Measurements from ENCODE around the gene RPL35. TPM values are rescaled to one million over a fixed set of nuclear protein-coding genes. Genes with fewer than 3 reads are reported as not detected.

RPL35 gene
- polyA plus RNA-seq, 2 donors, result 3,603 to 5,640 TPM

GRCh38 chr9:124887832-124888231 is 26.1 kb upstream of the RPL35 start:
- H3K9me3 ChIP-seq (ENCODE audit: control insufficient read depth in 2 of 2, insufficient read depth in 1 of 2, low read depth in 1 of 2, low read length in 1 of 2), result peaks cover 0 to 3% of the 10 kb centered on the region in 2 donors
- H3K4me3 ChIP-seq (ENCODE audit: low read depth in 1 of 2, low read length in 2 of 2), result no peak overlapping the region
- WGBS, 2 donors, result 89 to 90% methylated on average over 5 of the region's 5 CpGs
- H3K4me1 ChIP-seq (ENCODE audit: control insufficient read depth in 2 of 2, insufficient read depth in 2 of 2, low read length in 1 of 2), result no peaks in the 10 kb centered on the region
- H3K27ac ChIP-seq (ENCODE audit: low read depth in 2 of 2, low read length in 1 of 2), result no peak overlapping the region
- H3K36me3 ChIP-seq (ENCODE audit: control insufficient read depth in 2 of 2, insufficient read depth in 2 of 2, low read length in 1 of 2), result peaks cover 20 to 51% of the 10 kb centered on the region in 2 donors
- H3K27me3 ChIP-seq (ENCODE audit: control insufficient read depth in 1 of 2, insufficient read depth in 2 of 2, low read length in 2 of 2), result no peaks in the 10 kb centered on the region

GRCh38 chr9:124886866-124887492 is 25.2 kb upstream of the RPL35 start:
- Histone ChIP-seq H3K36me3 (ENCODE audit: control insufficient read depth in 2 of 2, insufficient read depth in 2 of 2, low read length in 1 of 2) (peaks cover 20 to 58% of the 10 kb centered on the region in 2 donors), H3K4me1 (ENCODE audit: control insufficient read depth in 2 of 2, insufficient read depth in 2 of 2, low read length in 1 of 2) (no peaks in the 10 kb centered on the region), H3K4me3 (ENCODE audit: low read depth in 1 of 2, low read length in 2 of 2) (no peak overlapping the region), H3K9me3 (ENCODE audit: control insufficient read depth in 2 of 2, insufficient read depth in 1 of 2, low read depth in 1 of 2, low read length in 1 of 2) (peaks cover 0 to 3% of the 10 kb centered on the region in 2 donors), H3K27ac (ENCODE audit: low read depth in 2 of 2, low read length in 1 of 2) (no peak overlapping the region), H3K27me3 (ENCODE audit: control insufficient read depth in 1 of 2, insufficient read depth in 2 of 2, low read length in 2 of 2) (no peaks in the 10 kb centered on the region)
- 88 to 91% methylated on average over 17 of the region's 17 CpGs for WGBS, 2 donors

GRCh38 chr9:124886461-124886860 is 24.7 kb upstream of the RPL35 start:
- Histone ChIP-seq H3K36me3 (ENCODE audit: control insufficient read depth in 2 of 2, insufficient read depth in 2 of 2, low read length in 1 of 2) (peaks cover 20 to 62% of the 10 kb centered on the region in 2 donors), H3K27me3 (ENCODE audit: control insufficient read depth in 1 of 2, insufficient read depth in 2 of 2, low read length in 2 of 2) (no peaks in the 10 kb centered on the region), H3K27ac (ENCODE audit: low read depth in 2 of 2, low read length in 1 of 2) (no peak overlapping the region), H3K4me3 (ENCODE audit: low read depth in 1 of 2, low read length in 2 of 2) (no peak overlapping the region), H3K9me3 (ENCODE audit: control insufficient read depth in 2 of 2, insufficient read depth in 1 of 2, low read depth in 1 of 2, low read length in 1 of 2) (peaks cover 0 to 3% of the 10 kb centered on the region in 2 donors), H3K4me1 (ENCODE audit: control insufficient read depth in 2 of 2, insufficient read depth in 2 of 2, low read length in 1 of 2) (no peaks in the 10 kb centered on the region)
- 82 to 90% methylated on average over 10 of the region's 10 CpGs for whole genome bisulfite sequencing, 2 donors

GRCh38 chr9:124885551-124885950 is 23.8 kb upstream of the RPL35 start:
- Histone ChIP-seq H3K27ac (ENCODE audit: low read depth in 2 of 2, low read length in 1 of 2) (no peak overlapping the region), H3K4me1 (ENCODE audit: control insufficient read depth in 2 of 2, insufficient read depth in 2 of 2, low read length in 1 of 2) (no peaks in the 10 kb centered on the region), H3K9me3 (ENCODE audit: control insufficient read depth in 2 of 2, insufficient read depth in 1 of 2, low read depth in 1 of 2, low read length in 1 of 2) (peaks cover 0 to 3% of the 10 kb centered on the region in 2 donors), H3K27me3 (ENCODE audit: control insufficient read depth in 1 of 2, insufficient read depth in 2 of 2, low read length in 2 of 2) (no peaks in the 10 kb centered on the region), H3K36me3 (ENCODE audit: control insufficient read depth in 2 of 2, insufficient read depth in 2 of 2, low read length in 1 of 2) (peaks cover 18 to 63% of the 10 kb centered on the region in 2 donors), H3K4me3 (ENCODE audit: low read depth in 1 of 2, low read length in 2 of 2) (no peak overlapping the region)
- WGBS, 2 donors, result 93 to 97% methylated on average over 4 of the region's 4 CpGs

GRCh38 chr9:124884376-124884775 is 22.6 kb upstream of the RPL35 start:
- Histone ChIP-seq H3K9me3 (ENCODE audit: control insufficient read depth in 2 of 2, insufficient read depth in 1 of 2, low read depth in 1 of 2, low read length in 1 of 2) (peaks cover 0 to 3% of the 10 kb centered on the region in 2 donors), H3K27ac (ENCODE audit: low read depth in 2 of 2, low read length in 1 of 2) (no peak overlapping the region), H3K27me3 (ENCODE audit: control insufficient read depth in 1 of 2, insufficient read depth in 2 of 2, low read length in 2 of 2) (no peaks in the 10 kb centered on the region), H3K4me1 (ENCODE audit: control insufficient read depth in 2 of 2, insufficient read depth in 2 of 2, low read length in 1 of 2) (peaks cover 0 to under 1% of the 10 kb centered on the region in 2 donors), H3K36me3 (ENCODE audit: control insufficient read depth in 2 of 2, insufficient read depth in 2 of 2, low read length in 1 of 2) (peaks cover 19 to 62% of the 10 kb centered on the region in 2 donors), H3K4me3 (ENCODE audit: low read depth in 1 of 2, low read length in 2 of 2) (no peak overlapping the region)
- WGBS, 2 donors, result 77 to 78% methylated on average over 4 of the region's 4 CpGs

GRCh38 chr9:124882231-124882630 is 20.5 kb upstream of the RPL35 start:
- H3K4me3 ChIP-seq (ENCODE audit: low read depth in 1 of 2, low read length in 2 of 2), result no peak overlapping the region
- H3K27me3 ChIP-seq (ENCODE audit: control insufficient read depth in 1 of 2, insufficient read depth in 2 of 2, low read length in 2 of 2), result no peaks in the 10 kb centered on the region
- no peak overlapping the region for H3K27ac ChIP-seq (ENCODE audit: low read depth in 2 of 2, low read length in 1 of 2)
- H3K9me3 ChIP-seq (ENCODE audit: control insufficient read depth in 2 of 2, insufficient read depth in 1 of 2, low read depth in 1 of 2, low read length in 1 of 2), result no peaks in the 10 kb centered on the region
- H3K4me1 ChIP-seq (ENCODE audit: control insufficient read depth in 2 of 2, insufficient read depth in 2 of 2, low read length in 1 of 2), result peaks cover 0 to 2% of the 10 kb centered on the region in 2 donors
- H3K36me3 ChIP-seq (ENCODE audit: control insufficient read depth in 2 of 2, insufficient read depth in 2 of 2, low read length in 1 of 2), result peaks cover 26 to 52% of the 10 kb centered on the region in 2 donors
- WGBS, 2 donors, result 77 to 80% methylated on average over 13 of the region's 13 CpGs

- Histone ChIP-seq H3K9me3 (ENCODE audit: control insufficient read depth in 2 of 2, insufficient read depth in 1 of 2, low read depth in 1 of 2, low read length in 1 of 2) (no peaks in the 10 kb centered on the region), H3K27ac (ENCODE audit: low read depth in 2 of 2, low read length in 1 of 2) (no peak overlapping the region), H3K36me3 (ENCODE audit: control insufficient read depth in 2 of 2, insufficient read depth in 2 of 2, low read length in 1 of 2) (peaks cover 31 to 49% of the 10 kb centered on the region in 2 donors), H3K4me1 (ENCODE audit: control insufficient read depth in 2 of 2, insufficient read depth in 2 of 2, low read length in 1 of 2) (peaks cover 0 to 2% of the 10 kb centered on the region in 2 donors), H3K4me3 (ENCODE audit: low read depth in 1 of 2, low read length in 2 of 2) (no peak overlapping the region), H3K27me3 (ENCODE audit: control insufficient read depth in 1 of 2, insufficient read depth in 2 of 2, low read length in 2 of 2) (no peaks in the 10 kb centered on the region)
- WGBS, 2 donors, result 90 to 94% methylated on average over 16 of the region's 16 CpGs
These were observed 19.5 kb upstream of the RPL35 start for GRCh38 chr9:124881138-124881743.

GRCh38 chr9:124880501-124880900 is 18.7 kb upstream of the RPL35 start:
- WGBS, 2 donors, result 66 to 68% methylated on average over 9 of the region's 9 CpGs
- no peak overlapping the region for H3K4me3 ChIP-seq (ENCODE audit: low read depth in 1 of 2, low read length in 2 of 2)
- H3K9me3 ChIP-seq (ENCODE audit: control insufficient read depth in 2 of 2, insufficient read depth in 1 of 2, low read depth in 1 of 2, low read length in 1 of 2), result no peaks in the 10 kb centered on the region
- H3K4me1 ChIP-seq (ENCODE audit: control insufficient read depth in 2 of 2, insufficient read depth in 2 of 2, low read length in 1 of 2), result peaks cover 0 to 2% of the 10 kb centered on the region in 2 donors
- peaks cover 29 to 48% of the 10 kb centered on the region in 2 donors for H3K36me3 ChIP-seq (ENCODE audit: control insufficient read depth in 2 of 2, insufficient read depth in 2 of 2, low read length in 1 of 2)
- no peak overlapping the region for H3K27ac ChIP-seq (ENCODE audit: low read depth in 2 of 2, low read length in 1 of 2)
- no peaks in the 10 kb centered on the region for H3K27me3 ChIP-seq (ENCODE audit: control insufficient read depth in 1 of 2, insufficient read depth in 2 of 2, low read length in 2 of 2)

GRCh38 chr9:124879226-124879625 is 17.5 kb upstream of the RPL35 start:
- no peak overlapping the region for H3K27ac ChIP-seq (ENCODE audit: low read depth in 2 of 2, low read length in 1 of 2)
- WGBS, 2 donors, result 75% methylated on average over 10 of the region's 10 CpGs
- no peaks in the 10 kb centered on the region for H3K27me3 ChIP-seq (ENCODE audit: control insufficient read depth in 1 of 2, insufficient read depth in 2 of 2, low read length in 2 of 2)
- no peak overlapping the region for H3K4me3 ChIP-seq (ENCODE audit: low read depth in 1 of 2, low read length in 2 of 2)
- peaks cover 31 to 53% of the 10 kb centered on the region in 2 donors for H3K36me3 ChIP-seq (ENCODE audit: control insufficient read depth in 2 of 2, insufficient read depth in 2 of 2, low read length in 1 of 2)
- H3K9me3 ChIP-seq (ENCODE audit: control insufficient read depth in 2 of 2, insufficient read depth in 1 of 2, low read depth in 1 of 2, low read length in 1 of 2), result no peaks in the 10 kb centered on the region
- H3K4me1 ChIP-seq (ENCODE audit: control insufficient read depth in 2 of 2, insufficient read depth in 2 of 2, low read length in 1 of 2), result peaks cover 0 to 2% of the 10 kb centered on the region in 2 donors

GRCh38 chr9:124878518-124878917 is 16.8 kb upstream of the RPL35 start:
- H3K27ac ChIP-seq (ENCODE audit: low read depth in 2 of 2, low read length in 1 of 2), result no peak overlapping the region
- H3K4me3 ChIP-seq (ENCODE audit: low read depth in 1 of 2, low read length in 2 of 2), result no peak overlapping the region
- WGBS, 2 donors, result 87% methylated on average over 6 of the region's 6 CpGs
- no peaks in the 10 kb centered on the region for H3K9me3 ChIP-seq (ENCODE audit: control insufficient read depth in 2 of 2, insufficient read depth in 1 of 2, low read depth in 1 of 2, low read length in 1 of 2)
- H3K36me3 ChIP-seq (ENCODE audit: control insufficient read depth in 2 of 2, insufficient read depth in 2 of 2, low read length in 1 of 2), result peaks cover 31 to 59% of the 10 kb centered on the region in 2 donors
- peaks cover 0 to 3% of the 10 kb centered on the region in 2 donors for H3K4me1 ChIP-seq (ENCODE audit: control insufficient read depth in 2 of 2, insufficient read depth in 2 of 2, low read length in 1 of 2)
- no peaks in the 10 kb centered on the region for H3K27me3 ChIP-seq (ENCODE audit: control insufficient read depth in 1 of 2, insufficient read depth in 2 of 2, low read length in 2 of 2)

Data from esophagus (tissue), 2 donors.